Stimulated activated CD4-positive, alpha-beta T cell treated with anti-CD3 and anti-CD28 coated beads, TNF-alpha, amount 100 ng/mL, for 48 hours (primary cell): Measurements from ENCODE around the gene TEX44.
A peak's percentile ranks its signal among the peaks of the same experiment; 100 is the strongest.
"Not testable (repeated sequence)": the region's sequence is repeated elsewhere in the genome, so short reads cannot be mapped to it uniquely, and the experiment has no call there.

Experiments used
- DNase-seq, 3 donors: peaks; one replicate each; pipeline ENCODE4 v3.0.0-alpha.2; 2020; ENCODE audit warnings: low read depth in 3 of 3

Gene TEX44

DNA sequence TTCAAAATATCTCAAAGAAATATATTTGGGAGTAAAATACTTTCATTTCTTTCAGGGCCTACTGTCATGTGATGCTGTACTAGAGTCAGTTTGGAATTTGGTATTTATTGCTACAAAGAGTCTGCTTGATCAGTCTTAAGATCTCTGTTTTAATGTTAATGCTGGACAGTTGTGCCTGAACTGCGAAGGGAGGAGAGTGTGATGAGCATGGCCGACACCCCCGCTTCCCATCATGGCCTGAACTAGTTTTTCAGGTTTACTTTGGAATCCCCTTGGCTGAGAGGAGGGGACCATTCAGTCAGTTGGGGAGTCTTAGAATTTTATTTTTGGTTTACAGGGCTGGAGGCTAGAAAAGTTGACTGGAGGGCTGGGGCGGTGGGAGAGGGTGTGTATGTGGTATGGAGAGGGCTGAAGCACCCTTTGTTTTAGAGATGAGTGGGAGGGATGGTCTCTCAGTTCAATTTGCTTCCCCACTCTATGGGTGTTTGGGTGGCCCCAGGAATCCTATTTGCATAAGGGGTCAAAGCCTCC lies 20.9 kb upstream of the TEX44 start:
- DNase-seq, result no peak

DNA sequence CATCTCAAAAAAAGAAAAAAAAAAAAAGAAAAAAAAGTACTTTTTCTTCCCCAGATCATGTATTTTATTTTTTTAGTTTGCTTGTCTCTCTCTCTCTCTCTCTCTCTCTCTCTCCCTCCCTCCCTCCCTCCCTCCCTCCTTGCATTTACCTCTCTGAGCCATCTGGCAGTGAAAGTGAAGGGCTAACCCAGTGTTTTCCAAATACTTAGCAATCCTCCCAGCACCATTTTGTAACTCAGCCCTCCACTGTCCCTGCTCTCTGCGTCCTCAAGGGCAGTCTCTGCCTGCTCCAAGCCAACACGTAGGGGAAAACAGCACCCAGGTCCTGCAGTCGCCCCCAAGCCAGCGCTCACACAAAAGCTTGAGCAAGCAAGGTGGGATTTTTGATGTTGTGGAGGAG lies 19.6 kb upstream of the TEX44 start:
- no peak for DNase-seq

DNA sequence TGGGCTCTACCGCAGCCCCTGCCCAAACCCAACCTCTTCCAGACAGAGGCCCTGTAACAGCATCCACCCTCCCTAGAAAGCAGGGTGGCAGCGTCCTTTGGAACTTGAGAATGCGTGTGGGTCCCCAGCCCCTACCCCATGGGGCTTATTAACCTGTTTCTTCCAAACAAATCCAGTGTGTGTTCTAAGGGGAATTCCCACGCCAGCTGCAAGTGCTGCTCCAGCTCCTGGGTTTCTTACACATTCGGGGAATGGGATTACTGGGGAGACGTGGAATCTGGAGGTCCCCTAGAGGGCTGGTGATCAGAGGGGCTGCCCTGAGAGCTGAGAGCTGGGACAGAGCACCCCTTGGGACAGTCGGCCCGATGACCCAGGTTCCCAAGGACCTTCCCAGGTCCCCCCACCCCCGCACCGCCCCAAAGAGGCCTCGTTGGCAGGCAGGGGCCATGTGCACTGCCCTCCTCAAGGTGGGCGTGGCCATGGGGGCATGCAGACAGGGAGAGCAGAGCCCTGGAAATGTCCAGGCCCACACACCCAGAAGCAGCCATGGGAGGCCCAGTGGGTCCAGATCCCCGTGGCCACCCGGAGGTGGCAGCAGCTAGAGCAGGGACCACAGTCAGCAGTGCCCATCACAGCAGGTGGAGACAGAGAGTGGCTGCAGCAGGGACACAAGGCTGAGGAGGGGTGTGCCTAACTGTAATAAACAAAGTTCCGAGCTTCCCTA lies 18.8 kb upstream of the TEX44 start:
- DNase-seq, result no peak

DNA sequence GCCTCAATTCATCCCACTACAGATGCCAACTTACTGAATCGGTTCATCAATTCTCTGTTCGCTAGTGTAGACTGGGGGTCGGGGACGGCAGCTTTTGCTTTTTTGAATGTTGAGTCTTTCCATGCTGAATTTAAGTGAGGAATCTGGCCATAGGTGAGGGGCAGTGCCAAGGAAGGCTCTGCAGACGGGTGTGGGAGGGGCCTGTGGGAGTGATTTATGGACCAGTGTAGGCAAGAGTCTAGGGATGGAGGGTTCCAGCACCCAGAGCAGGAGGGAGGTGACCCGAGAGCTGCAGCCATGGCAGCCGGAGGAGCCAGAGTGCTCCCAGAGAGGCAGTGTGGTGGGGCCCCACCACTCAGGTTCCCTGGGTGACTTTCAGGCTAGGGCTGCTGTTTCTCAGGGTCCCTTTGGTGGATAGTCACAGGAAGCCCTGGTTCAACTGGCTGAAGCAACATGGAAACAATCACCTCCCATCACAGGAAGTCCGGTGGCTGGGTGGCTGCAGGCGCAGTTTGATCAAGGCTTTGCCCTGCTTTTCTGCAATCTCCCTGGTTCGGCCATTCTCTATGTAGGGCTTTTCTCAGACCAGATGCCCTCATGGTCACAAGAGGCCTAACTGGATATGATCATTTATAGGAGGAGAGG lies 16.9 kb upstream of the TEX44 start:
- no peak for DNase-seq

DNA sequence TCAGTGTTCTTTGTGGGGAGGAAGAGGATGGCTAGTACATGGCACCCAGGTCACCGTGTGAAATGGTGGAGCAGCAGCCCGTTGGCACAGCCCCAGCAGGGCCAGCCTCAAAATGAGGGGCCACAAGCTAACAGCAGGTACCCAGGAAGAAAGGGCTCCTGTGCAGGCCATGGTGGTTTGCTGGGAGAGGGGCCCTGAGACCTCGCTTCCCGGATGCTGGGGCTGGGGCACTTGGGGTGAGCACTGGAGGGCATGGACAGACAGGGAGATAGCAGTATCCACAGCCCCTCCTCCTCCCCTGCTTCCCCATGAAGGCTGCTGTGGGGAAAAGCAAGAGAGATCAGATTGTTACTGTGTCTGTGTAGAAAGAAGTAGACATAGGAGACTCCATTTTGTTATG lies 16.2 kb upstream of the TEX44 start:
- DNase-seq, result no peak

DNA sequence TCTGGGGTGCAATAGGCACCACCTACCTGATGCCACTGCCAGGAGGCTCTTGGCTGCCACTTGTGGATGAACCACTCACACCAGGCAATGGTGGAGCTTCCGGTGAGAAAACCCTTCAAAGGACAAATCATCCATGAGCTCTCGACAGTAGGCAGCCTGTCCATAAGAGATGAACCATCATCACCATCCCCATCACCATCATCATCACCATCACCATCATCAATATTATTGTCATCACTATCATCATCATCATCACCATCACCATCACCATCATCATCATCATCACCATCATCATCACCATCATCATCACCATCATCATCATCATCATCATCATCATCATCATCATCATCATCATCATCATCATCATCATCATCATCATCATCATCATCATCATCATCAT lies 14.0 kb upstream of the TEX44 start:
- not testable (repeated sequence) for DNase-seq

DNA sequence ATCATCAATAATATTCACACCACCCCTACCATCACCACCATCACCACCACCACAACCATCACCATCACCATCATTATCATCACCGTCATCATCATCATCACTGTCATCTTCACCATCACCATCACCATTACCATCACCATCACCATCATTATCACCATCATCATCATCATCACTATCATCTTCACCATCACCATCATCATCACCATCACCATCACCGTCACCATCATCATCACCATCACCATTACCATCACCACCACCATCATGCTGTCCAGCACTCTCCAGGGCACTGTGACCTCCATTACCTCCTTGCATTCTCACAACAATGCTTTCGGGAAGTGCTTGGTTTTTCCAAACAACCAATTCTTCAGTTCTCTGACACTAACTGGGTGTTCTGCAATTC lies 13.1 kb upstream of the TEX44 start:
- no peak for DNase-seq

DNA sequence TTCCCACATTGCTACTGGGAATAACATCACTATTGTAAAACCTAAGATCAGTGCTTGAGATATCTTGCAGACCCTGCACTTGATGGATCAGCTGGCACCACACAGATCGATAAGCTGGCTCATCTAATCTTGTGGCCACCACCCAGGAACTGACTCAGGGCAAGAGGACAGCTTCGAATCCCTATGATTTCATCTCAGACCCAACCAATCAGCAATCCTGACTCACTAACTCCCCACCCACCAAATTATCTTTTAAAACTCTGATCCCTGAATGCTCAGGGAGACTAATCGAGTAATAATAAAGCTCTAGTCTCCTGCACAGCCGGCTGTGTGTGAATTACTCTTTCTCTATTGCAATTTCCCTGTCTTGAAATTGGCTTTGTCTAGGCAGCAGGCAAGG lies 11.3 kb upstream of the TEX44 start:
- no peak for DNase-seq

DNA sequence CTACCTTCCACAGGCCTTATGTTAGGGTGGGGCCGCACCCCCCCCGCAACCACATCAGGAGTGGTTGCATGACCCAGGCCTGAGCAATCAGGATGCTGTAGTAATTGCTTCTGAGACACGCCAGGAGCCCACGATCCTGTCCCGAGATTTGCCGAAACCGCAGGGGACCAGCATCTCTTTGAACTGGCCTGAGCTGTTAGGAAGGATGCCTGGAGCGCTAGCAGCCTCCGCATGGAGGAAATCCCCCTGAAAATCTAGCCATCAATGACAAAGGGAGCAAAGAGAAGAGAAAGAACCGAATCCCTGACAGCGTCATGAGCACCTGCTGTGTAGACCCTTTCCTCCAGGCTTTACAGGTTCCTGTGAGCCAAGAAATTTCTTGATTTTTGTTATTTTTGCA lies 8.7 kb upstream of the TEX44 start:
- no peak for DNase-seq

DNA sequence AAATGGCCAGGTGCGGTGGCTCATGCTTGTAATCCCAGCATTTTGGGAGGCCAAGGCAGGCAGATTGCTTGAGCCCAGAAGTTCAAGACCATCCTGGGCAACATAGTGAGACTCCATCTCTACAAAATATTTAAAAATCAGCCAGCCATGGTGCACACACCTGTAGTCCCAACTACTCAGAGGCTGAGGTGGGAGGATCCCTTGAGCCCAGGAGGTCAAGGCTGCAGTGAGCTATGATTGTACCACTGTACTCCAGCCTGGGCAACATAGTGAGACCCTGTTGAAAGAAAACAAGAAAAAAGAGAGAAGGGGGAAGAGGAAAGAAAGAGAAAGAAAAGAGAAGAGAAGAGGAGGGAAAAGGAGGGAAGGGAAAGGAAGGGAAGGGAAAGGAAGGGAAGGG lies 4.9 kb upstream of the TEX44 start:
- not testable (repeated sequence) for DNase-seq

DNA sequence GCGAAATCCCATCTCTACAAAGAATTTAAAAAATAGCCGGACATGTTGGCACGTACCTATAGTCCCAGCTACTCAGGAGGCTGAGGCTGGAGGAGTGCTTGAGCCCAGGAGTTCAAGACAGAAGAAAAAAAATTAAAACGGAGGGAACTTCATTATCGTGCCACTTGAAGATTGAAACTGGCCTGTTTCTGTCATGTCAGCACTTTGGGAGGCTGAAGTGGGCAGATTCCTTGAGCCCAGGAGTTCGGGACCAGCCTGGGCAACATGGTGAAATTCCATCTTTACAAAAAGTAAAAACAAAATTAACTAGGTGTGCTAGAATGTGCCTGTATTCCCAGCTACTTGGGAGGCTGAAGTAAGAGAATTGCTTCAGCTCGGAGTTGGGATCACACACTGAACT lies 3.0 kb upstream of the TEX44 start:
- DNase-seq, result no peak

DNA sequence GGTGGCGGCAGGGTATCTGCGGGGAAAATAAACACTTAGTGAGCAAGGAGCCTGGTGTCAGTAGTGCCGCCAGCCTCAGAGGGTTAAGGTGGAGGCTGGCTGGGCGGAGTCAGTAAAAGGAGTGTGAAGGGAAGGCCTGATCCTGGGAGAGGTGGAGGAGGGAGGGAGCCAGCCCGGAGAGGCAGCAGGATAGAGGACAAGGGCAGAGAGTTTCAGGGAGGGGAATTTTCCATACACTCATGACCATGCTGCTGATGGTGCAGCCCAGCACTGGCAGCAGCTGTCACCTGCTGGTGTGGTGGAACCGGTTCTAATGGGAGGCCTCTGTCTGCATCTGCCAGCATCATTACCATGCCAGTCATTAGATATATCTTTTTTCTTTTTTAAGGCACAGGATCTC lies 2.0 kb upstream of the TEX44 start:
- DNase-seq, result no peak

DNA sequence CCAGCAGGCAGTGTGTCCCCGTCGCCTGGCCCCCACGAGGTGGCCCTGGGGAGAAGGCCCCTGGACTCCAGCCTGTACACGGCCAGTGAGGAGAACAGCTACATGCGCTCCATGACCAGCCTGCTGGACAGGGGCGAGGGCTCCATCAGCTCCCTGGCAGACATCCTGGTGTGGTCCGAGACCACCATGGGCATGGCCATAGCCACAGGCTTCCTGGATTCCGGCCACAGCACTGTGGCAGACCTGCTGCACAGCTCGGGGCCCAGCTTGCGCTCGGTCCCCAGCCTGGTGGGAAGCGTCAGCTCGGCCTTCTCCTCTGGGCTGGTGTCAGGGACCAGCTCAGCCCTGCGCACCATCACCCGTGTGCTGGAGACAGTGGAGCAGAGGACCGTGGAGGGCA lies 1.0 kb downstream of the TEX44 start:
- DNase-seq, result no peak

DNA sequence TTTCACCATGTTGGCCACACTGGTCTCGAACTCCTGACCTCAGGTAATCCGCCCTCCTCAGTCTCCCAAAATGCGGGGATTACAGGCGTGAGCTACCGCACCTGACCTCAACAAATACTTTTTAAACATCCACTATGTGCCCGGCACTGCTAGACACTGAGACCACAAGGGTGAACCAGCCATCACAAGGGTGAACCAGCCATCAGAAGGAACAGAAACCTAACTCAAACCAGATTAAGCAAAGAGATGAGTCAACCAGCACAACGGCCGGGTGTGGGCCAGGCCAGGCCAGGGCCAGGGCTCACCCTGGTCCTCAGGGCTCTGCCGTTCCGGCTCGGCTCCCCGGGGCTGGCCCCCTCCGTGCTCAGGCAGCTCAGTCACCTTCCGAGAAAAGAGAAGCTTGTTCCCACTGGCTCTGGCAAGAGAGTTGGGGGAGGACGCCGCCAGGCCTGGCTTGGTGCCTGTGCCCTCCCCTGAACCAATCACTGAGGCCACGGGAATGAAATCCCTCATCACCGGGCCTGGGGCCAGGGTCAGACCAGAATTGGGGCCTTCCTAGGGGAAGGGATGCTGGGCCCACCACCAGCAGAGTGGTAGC lies 4.4 kb downstream of the TEX44 start:
- no peak for DNase-seq

DNA sequence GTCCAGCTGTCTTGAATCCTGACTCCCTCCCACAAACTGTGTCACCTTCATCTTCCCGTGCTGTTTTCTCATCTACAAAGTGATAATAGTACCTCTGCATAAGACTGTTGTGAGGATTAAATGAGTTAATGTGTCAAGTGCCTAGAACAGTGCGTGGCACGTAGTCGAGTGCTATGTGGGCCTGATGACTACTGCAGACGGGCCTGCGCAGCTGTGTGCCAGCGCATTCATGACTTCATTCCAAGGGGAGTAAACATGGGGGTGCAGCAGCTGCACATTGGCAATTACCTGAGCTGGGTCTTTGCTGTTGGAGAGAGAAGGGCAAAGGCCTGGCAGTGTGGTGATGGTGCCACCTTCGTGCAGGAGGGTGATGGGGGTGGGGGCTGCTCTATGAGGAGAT lies 5.0 kb downstream of the TEX44 start:
- no peak for DNase-seq

DNA sequence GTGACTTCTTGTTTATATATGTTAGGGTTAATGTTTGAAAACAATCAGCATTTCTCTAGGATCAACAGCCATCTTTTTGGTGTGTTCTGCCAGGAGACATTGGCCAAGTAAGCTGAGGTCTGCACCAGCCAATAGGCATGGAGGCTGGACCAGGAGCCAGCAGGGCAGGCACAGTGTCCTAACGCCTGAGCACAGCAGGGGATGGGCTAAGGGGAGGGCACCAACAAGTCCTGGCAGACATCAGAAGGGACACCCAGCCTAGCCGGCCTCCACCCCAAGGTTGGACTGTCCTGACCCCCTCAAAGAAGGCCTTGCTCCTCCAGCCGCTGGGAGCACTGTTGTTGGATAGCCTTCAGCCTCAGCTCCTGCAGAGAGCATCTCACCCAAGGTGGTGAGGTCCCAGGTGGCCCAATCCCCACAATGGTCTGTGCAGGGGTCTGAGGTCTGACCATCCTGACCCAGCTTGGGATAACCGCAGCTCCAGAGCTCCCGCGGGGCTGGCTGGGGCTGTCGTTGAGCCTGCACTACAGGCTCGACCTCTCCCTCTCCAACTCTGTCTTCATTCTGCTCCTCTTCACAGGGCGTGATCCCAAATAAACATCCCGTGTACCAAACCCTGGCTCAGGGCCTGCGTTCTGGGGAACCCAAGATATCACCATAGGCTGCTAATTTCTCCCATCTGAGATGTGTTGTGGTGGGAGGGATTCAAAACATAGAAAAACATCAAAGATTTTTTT lies 8.1 kb downstream of the TEX44 start:
- no peak for DNase-seq

DNA sequence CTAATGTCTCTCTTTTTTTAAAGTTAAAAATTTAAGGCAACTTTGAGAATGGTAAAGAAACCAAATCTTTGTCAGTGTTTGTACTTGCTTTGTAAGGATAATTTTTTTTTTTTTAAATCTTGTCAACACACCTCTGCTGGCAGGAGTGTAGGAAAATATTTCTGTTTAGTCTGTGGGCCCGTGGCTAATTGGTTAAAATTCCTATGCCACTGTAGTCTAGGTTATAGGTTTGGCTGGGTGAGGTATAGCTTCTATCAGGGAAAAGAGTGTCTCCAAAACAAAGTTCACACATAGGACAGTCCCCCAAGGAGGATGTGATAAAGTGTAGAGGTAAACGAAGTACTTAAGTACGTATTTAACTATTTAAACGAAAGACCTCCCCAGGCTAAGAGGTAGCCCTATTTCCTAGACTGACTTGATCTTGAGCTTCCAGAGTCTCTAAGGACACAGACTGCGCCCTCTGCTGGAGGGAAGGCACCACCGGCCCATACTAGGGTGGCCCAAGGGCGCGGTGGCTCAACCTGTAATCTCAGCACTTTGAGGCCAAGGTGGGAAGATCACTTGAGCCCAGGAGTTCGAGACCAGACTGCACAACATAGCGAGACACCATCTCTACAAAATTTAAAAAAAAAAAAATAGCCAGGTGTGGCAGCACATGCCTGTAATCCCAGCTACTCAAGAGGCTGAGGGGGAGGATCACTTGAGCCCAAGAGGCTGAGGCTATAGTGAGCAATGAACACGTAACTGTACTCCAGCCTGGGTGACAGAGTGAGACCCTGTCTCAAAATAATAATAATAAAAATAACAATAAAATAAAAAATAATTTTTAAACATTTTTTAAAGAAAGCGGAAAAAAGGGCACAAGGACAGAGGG lies 8.9 kb downstream of the TEX44 start:
- DNase-seq, result peak; percentile 72 to 83 (median 77)

DNA sequence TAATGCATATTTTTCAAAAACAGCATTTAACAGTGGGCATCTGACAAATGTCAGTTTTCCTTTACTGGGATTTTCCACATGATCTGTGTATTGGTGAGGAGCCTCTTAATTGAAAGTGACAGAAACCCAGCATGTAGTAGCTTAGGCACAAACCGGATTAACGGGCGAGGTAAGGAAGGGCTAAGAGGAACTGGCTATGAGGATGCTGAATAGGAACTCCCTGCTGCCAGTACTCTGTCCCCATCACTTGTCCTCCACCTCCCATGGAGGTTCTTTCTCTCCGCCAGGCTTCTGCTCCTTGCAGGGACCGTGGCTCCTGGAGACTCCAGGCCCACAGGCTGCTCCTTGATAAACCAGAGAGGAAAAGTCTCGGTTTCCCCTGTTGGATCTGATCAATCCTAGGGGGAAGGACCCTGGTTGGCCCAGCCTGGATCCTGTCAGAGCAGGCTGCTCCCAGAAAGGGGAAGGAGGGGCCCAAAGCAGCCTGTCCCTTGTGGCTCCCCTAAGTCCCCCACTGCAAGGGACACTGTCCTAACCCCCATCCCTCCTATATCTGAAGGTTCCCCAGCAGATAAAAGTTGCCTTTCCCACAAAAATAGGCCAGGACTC lies 10.3 kb downstream of the TEX44 start:
- DNase-seq, result no peak

DNA sequence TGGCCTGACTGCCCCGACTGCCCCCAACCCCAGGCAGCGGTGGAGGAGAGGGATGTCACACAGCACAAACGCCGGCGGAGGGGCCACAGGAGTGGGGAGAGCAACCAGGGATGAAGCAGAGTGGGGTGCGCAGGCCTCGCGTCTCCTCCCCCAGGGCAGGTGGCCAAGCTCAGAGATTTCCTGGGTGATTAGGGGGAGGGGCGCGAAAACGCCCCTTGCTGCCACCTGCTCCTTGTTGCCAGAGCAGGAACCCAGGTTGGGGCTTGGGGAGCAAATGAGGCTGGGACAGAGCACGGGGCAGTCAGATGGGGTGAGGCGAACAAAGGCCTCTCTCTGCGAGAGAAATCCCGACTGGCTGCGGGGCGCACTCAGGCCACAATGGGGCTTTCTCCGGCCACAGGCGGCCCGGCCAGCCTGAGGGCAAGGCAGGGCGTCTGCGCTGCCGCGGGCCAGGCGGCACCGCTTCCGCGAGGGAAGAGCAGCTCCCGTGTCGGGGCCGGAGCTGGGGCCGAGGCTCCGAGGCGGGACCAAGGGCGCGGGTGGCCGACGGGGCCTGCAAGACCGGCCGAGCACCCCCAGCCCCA lies 11.5 kb downstream of the TEX44 start:
- DNase-seq, result no peak
